SK-N-SH (cell line): ENCODE measurements around the gene PRDM5. TPM values are rescaled to one million over a fixed set of nuclear protein-coding genes. Genes with fewer than 3 reads are reported as not detected.

ENCODE experiments used
- CTCF ChIA-PET: fragments of 300-600, 350-600 bp; formaldehyde crosslinking; extraction: SDS; loops from one replicate; lab custom pipeline; 2021; lab: Yijun Ruan, JAX
- POLR2A ChIA-PET: fragments of 350-600 bp; sonication (Branson Sonifier 250); formaldehyde crosslinking; extraction: SDS; loops from one replicate; lab custom pipeline; 2020; ENCODE audit warnings: antibody characterized with exemption, inconsistent platforms; lab: Yijun Ruan, JAX
- DNase-seq: peaks from one replicate; pipeline ENCODE4 v3.0.0; 2012
- H2AFZ ChIP-seq: fragments of 200-600 bp; sonication (generic); 2 replicates; pipeline ENCODE4 v1.8.1; 2016; ENCODE audit warnings: antibody characterized with exemption, mild to moderate bottlenecking, low read depth
- H3F3A ChIP-seq: fragments of 200-600 bp; sonication (generic); replicated peaks from 2 replicates; pipeline ENCODE3; 2016; ENCODE audit warnings: antibody characterized with exemption, mild to moderate bottlenecking; ENCODE audit not compliant: insufficient read depth
- H3K27ac ChIP-seq, 2 experiments: fragments of 200-500 bp in 1 of 2; fragments of 200-600 bp in 1 of 2; sonication (Bioruptor generic) in 1 of 2; sonication (generic), shearing (Covaris generic) in 1 of 2; 2 replicates each; pipeline versions ENCODE4 v1.5.1 to v1.6.1; 2014 to 2016; ENCODE audit warnings: low read depth in 2 of 2, inconsistent platforms in 1 of 2, low read length in 1 of 2, mild to moderate bottlenecking in 1 of 2, mixed read lengths in 1 of 2
- H3K27me3 ChIP-seq: fragments of 200-600 bp; sonication (generic), shearing (Covaris generic); 2 replicates; pipeline ENCODE4 v1.6.1; 2016; ENCODE audit warnings: mixed run types; ENCODE audit not compliant: insufficient read depth
- H3K36me3 ChIP-seq, 2 experiments: fragments of 200-500 bp in 1 of 2; fragments of 200-600 bp in 1 of 2; sonication (Bioruptor generic) in 1 of 2; sonication (generic) in 1 of 2; replicated peaks in 1 of 2; 2 replicates each; pipeline versions ENCODE3 to v1.5.1; 2014 to 2016; ENCODE audit warnings: low read length in 1 of 2, mild to moderate bottlenecking in 1 of 2; ENCODE audit not compliant: insufficient read depth in 2 of 2, control insufficient read depth in 1 of 2
- H3K4me1 ChIP-seq, 2 experiments: fragments of 200-500 bp in 1 of 2; fragments of 200-600 bp in 1 of 2; sonication (Bioruptor generic) in 1 of 2; sonication (generic), shearing (Covaris generic) in 1 of 2; 2 replicates each; pipeline versions ENCODE4 v1.5.1 to v1.6.1; 2014 to 2016; ENCODE audit warnings: low read depth in 1 of 2, low read length in 1 of 2, mixed run types in 1 of 2; ENCODE audit not compliant: insufficient read depth in 2 of 2, control insufficient read depth in 1 of 2
- H3K4me2 ChIP-seq: fragments of 200-600 bp; sonication (generic), shearing (Covaris generic); 2 replicates; pipeline ENCODE4 v1.6.1; 2017; ENCODE audit warnings: mixed run types
- H3K4me3 ChIP-seq, 2 experiments: fragments of 200-500 bp in 1 of 2; fragments of 200-600 bp in 1 of 2; sonication (Bioruptor generic) in 1 of 2; sonication (generic), shearing (Covaris generic) in 1 of 2; 2 replicates each; pipeline versions ENCODE4 v1.5.1 to v1.8.1; 2014 to 2016; ENCODE audit warnings: low read depth in 2 of 2, inconsistent platforms in 1 of 2, low read length in 1 of 2, mild to moderate bottlenecking in 1 of 2, mixed read lengths in 1 of 2, moderate library complexity in 1 of 2
- H3K79me2 ChIP-seq: fragments of 200-600 bp; sonication (generic); 2 replicates; pipeline ENCODE4 v1.8.1; 2017; ENCODE audit warnings: mild to moderate bottlenecking; ENCODE audit not compliant: insufficient read depth
- H3K9ac ChIP-seq: fragments of 200-600 bp; sonication (generic); 2 replicates; pipeline ENCODE4 v1.6.1; 2017; ENCODE audit warnings: mixed run types
- H3K9me2 ChIP-seq: fragments of 200-600 bp; sonication (generic); 2 replicates; pipeline ENCODE4 v1.6.1; 2017; ENCODE audit warnings: mixed run types
- H3K9me3 ChIP-seq: fragments of 200-600 bp; sonication (generic); 2 replicates; pipeline ENCODE4 v1.6.1; 2017; ENCODE audit warnings: mixed run types, mild to moderate bottlenecking, moderate library complexity
- H4K20me1 ChIP-seq: fragments of 200-600 bp; sonication (generic); 2 replicates; pipeline ENCODE4 v1.6.1; 2017; ENCODE audit warnings: mild to moderate bottlenecking, mixed run types; ENCODE audit not compliant: insufficient read depth
- ELF1 ChIP-seq: IDR thresholded peaks from 2 replicates; pipeline ENCODE4 v1.4.0; 2012
- EP300 ChIP-seq, 2 experiments: IDR thresholded peaks; 2 replicates each; pipeline versions ENCODE4 v1.4.0 to v1.6.1; 2012; ENCODE audit warnings: borderline replicate concordance in 1 of 2, low read depth in 1 of 2, low read length in 1 of 2
- FOSL2 ChIP-seq: IDR thresholded peaks from 2 replicates; pipeline ENCODE4 v1.4.0; 2012; ENCODE audit warnings: low read depth, mild to moderate bottlenecking, moderate library complexity, borderline replicate concordance
- FOXM1 ChIP-seq: IDR thresholded peaks from 2 replicates; pipeline ENCODE4 v1.4.0; 2012; ENCODE audit warnings: low read depth, mild to moderate bottlenecking
- MEF2A ChIP-seq: IDR thresholded peaks from 2 replicates; pipeline ENCODE4 v1.4.0; 2012; ENCODE audit warnings: low read depth, borderline replicate concordance
- MXI1 ChIP-seq: IDR thresholded peaks from 2 replicates; pipeline ENCODE4 v1.6.1; 2012; ENCODE audit warnings: mild to moderate bottlenecking, low read depth, low read length, improper control_type of control experiment
- NFIC ChIP-seq: IDR thresholded peaks from 2 replicates; pipeline ENCODE4 v1.4.0; 2012; ENCODE audit warnings: borderline replicate concordance
- NRF1 ChIP-seq: IDR thresholded peaks from 2 replicates; pipeline ENCODE4 v1.6.1; 2012; ENCODE audit warnings: low read depth, mild to moderate bottlenecking, low read length
- POLR2AphosphoS5 ChIP-seq: IDR thresholded peaks from 2 replicates; pipeline ENCODE4 v1.6.1; 2012; ENCODE audit warnings: low read depth, low read length
- RAD21 ChIP-seq: IDR thresholded peaks from 2 replicates; pipeline ENCODE4 v1.6.1; 2012; ENCODE audit warnings: mild to moderate bottlenecking, low read length
- RFX5 ChIP-seq: IDR thresholded peaks from 2 replicates; pipeline ENCODE4 v1.6.1; 2012; ENCODE audit warnings: mild to moderate bottlenecking, improper control_type of control experiment, low read length
- RXRA ChIP-seq: IDR thresholded peaks from 2 replicates; pipeline ENCODE4 v1.4.0; 2012; ENCODE audit warnings: low read depth, mild to moderate bottlenecking, borderline replicate concordance
- SMC3 ChIP-seq: IDR thresholded peaks from 2 replicates; pipeline ENCODE4 v1.6.1; 2012; ENCODE audit warnings: low read depth, low read length, improper control_type of control experiment
- TAF1 ChIP-seq: IDR thresholded peaks from 2 replicates; pipeline ENCODE4 v1.6.1; 2012; ENCODE audit warnings: low read depth, mild to moderate bottlenecking, low read length, moderate library complexity, borderline replicate concordance
- TCF12 ChIP-seq: IDR thresholded peaks from 2 replicates; pipeline ENCODE4 v1.4.0; 2012
- TEAD4 ChIP-seq: IDR thresholded peaks from 2 replicates; pipeline ENCODE4 v1.4.0; 2012; ENCODE audit warnings: mild to moderate bottlenecking, borderline replicate concordance; ENCODE audit not compliant: insufficient read depth
- YY1 ChIP-seq: IDR thresholded peaks from 2 replicates; pipeline ENCODE4 v1.4.0; 2012; ENCODE audit warnings: low read depth, mild to moderate bottlenecking
- WGBS: methylation state at CpG from one replicate; pipeline ENCODE4 v1.1.6; 2017; ENCODE audit warnings: low lambda C conversion rate; 5-methylcytosine and 5-hydroxymethylcytosine counted together
- polyA plus RNA-seq, 3 experiments: library from polyadenylated mRNA; depleted of rRNA; stranded (reverse); fragments of >200 nt; gene quantifications; 2 replicates each; pipeline ENCODE4 v1.2.3, GENCODE V29; 2012
- TF ChIP-seq, protein P1 (sequence below): fragments of 200-600 bp; sonication (generic); IDR thresholded peaks from 2 replicates; pipeline ENCODE4 v1.6.1; 2017; ENCODE audit warnings: antibody characterized with exemption, mild to moderate bottlenecking, moderate library complexity
- TF ChIP-seq, protein P2 (sequence below): IDR thresholded peaks from 2 replicates; pipeline ENCODE4; 2012
- TF ChIP-seq, protein P3 (sequence below): fragments of 150-350 bp; IDR thresholded peaks from 2 replicates; pipeline ENCODE4 v1.6.1; 2017; ENCODE audit warnings: antibody characterized with exemption, low read length, low read depth, borderline replicate concordance
- TF ChIP-seq, protein P4 (sequence below): IDR thresholded peaks from 2 replicates; pipeline ENCODE4 v1.4.0; 2012; ENCODE audit warnings: low read depth
- TF ChIP-seq, protein P5 (sequence below): IDR thresholded peaks from 2 replicates; pipeline ENCODE4 v1.4.0; 2012; ENCODE audit warnings: low read depth, borderline replicate concordance

The PRDM5 gene
- polyA plus RNA-seq, 1 of the 3 experiments (the other 2 are of a cell fraction), result 3.8 TPM

DNA sequence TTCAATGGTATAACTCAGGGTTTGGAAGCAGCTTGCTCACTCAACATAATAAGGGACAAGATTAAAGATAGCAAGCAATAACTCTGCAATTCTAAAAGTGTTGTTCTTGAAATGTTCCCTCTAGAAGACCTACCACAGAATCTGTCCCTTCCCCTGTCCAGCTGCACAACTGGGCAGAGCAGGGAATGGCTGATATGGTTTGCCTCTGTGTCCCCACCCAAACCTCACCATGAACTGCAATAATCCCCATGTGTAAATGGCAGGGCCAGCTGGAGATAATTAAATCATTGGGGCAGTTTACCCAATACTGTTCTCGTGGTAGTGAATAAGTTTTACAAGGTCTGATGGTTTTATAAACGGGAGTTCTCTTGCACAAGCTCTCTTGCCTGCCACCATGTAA lies 19.1 kb downstream of the PRDM5 start:
- no peaks in the 10 kb centered on the region for H3K4me1 ChIP-seq
- no peaks in the 10 kb centered on the region for H4K20me1 ChIP-seq
- H2AFZ ChIP-seq, result no peak overlapping the region
- DNase-seq, result no peak
- H3K4me2 ChIP-seq, result no peak overlapping the region
- ChIA-PET POLR2A (no interaction called here), CTCF (no interaction called here)
- H3F3A ChIP-seq, result no peaks in the 10 kb centered on the region
- peaks cover 2 to 9% of the 10 kb centered on the region in 2 experiments for H3K36me3 ChIP-seq
- H3K27ac ChIP-seq, result no peak overlapping the region
- H3K9ac ChIP-seq, result no peak overlapping the region
- no peaks in the 10 kb centered on the region for H3K27me3 ChIP-seq
- TF ChIP-seq NRF1 (no peak), MXI1 (no peak), TAF1 (no peak), RAD21 (no peak), POLR2AphosphoS5 (no peak), ELF1 (no peak), TCF12 (no peak), MEF2A (no peak), YY1 (no peak), RFX5 (no peak), RXRA (no peak)
- TF ChIP-seq, protein P1, sequence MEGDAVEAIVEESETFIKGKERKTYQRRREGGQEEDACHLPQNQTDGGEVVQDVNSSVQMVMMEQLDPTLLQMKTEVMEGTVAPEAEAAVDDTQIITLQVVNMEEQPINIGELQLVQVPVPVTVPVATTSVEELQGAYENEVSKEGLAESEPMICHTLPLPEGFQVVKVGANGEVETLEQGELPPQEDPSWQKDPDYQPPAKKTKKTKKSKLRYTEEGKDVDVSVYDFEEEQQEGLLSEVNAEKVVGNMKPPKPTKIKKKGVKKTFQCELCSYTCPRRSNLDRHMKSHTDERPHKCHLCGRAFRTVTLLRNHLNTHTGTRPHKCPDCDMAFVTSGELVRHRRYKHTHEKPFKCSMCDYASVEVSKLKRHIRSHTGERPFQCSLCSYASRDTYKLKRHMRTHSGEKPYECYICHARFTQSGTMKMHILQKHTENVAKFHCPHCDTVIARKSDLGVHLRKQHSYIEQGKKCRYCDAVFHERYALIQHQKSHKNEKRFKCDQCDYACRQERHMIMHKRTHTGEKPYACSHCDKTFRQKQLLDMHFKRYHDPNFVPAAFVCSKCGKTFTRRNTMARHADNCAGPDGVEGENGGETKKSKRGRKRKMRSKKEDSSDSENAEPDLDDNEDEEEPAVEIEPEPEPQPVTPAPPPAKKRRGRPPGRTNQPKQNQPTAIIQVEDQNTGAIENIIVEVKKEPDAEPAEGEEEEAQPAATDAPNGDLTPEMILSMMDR, result no peak
- TF ChIP-seq, protein P2, sequence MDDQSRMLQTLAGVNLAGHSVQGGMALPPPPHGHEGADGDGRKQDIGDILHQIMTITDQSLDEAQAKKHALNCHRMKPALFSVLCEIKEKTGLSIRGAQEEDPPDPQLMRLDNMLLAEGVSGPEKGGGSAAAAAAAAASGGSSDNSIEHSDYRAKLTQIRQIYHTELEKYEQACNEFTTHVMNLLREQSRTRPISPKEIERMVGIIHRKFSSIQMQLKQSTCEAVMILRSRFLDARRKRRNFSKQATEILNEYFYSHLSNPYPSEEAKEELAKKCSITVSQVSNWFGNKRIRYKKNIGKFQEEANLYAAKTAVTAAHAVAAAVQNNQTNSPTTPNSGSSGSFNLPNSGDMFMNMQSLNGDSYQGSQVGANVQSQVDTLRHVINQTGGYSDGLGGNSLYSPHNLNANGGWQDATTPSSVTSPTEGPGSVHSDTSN, result no peak
- TF ChIP-seq, protein P3, sequence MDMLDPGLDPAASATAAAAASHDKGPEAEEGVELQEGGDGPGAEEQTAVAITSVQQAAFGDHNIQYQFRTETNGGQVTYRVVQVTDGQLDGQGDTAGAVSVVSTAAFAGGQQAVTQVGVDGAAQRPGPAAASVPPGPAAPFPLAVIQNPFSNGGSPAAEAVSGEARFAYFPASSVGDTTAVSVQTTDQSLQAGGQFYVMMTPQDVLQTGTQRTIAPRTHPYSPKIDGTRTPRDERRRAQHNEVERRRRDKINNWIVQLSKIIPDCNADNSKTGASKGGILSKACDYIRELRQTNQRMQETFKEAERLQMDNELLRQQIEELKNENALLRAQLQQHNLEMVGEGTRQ, result no peak
- 100% methylated on average over 2 of the region's 2 CpGs for WGBS
- no peaks in the 10 kb centered on the region for H3K9me2 ChIP-seq
- no peak overlapping the region for H3K4me3 ChIP-seq
- H3K79me2 ChIP-seq, result no peaks in the 10 kb centered on the region
- no peaks in the 10 kb centered on the region for H3K9me3 ChIP-seq

DNA sequence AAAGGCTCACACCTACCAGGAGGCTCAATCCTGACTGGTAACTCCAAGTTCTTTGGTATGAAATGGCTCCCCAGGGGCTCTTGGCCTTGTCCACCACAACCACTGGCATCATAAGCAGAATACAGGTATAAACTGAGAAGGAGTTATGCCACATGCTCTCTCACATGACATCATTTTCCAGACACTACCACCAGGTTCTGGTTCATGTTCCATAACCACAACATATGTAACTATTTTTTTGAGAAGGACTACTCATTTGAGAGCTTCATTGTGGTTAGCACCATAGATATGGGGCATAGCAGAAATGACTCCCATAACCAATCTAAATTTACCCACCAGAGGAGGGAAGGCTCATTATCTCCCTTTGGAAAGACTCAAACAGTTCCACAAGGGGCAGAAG lies 19.6 kb downstream of the PRDM5 start:
- H3K36me3 ChIP-seq, result peaks cover 2 to 9% of the 10 kb centered on the region in 2 experiments
- H2AFZ ChIP-seq, result no peak overlapping the region
- H3F3A ChIP-seq, result no peaks in the 10 kb centered on the region
- DNase-seq, result no peak
- ChIA-PET POLR2A (no interaction called here), CTCF (interaction anchor here (1.2 kb wide), 1 partner anchor 9 kb away, joined by 3 read pairs; no protein-coding TSS in a partner anchor)
- no peaks in the 10 kb centered on the region for H3K9me3 ChIP-seq
- no peaks in the 10 kb centered on the region for H3K9me2 ChIP-seq
- no peak overlapping the region for H3K27ac ChIP-seq
- H3K4me1 ChIP-seq, result no peaks in the 10 kb centered on the region
- H3K4me3 ChIP-seq, result no peak overlapping the region
- no peaks in the 10 kb centered on the region for H4K20me1 ChIP-seq
- TF ChIP-seq, protein P4, sequence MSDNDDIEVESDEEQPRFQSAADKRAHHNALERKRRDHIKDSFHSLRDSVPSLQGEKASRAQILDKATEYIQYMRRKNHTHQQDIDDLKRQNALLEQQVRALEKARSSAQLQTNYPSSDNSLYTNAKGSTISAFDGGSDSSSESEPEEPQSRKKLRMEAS, result no peak
- no peak for TF ChIP-seq MXI1
- TF ChIP-seq, protein P2, result no peak
- no peak for TF ChIP-seq MEF2A
- TF ChIP-seq EP300 (IDR thresholded peaks at IDR 0.05; ENCODE audit: borderline replicate concordance in 1 of 2, low read depth in 1 of 2, low read length in 1 of 2), result no peak
- no peak for TF ChIP-seq NFIC
- TF ChIP-seq SMC3, result no peak
- TF ChIP-seq, protein P3, result no peak
- TF ChIP-seq FOSL2, result no peak
- TF ChIP-seq TEAD4, result no peak
- no peak for TF ChIP-seq TCF12
- TF ChIP-seq RFX5, result no peak
- no peak for TF ChIP-seq FOXM1
- TF ChIP-seq, protein P5, sequence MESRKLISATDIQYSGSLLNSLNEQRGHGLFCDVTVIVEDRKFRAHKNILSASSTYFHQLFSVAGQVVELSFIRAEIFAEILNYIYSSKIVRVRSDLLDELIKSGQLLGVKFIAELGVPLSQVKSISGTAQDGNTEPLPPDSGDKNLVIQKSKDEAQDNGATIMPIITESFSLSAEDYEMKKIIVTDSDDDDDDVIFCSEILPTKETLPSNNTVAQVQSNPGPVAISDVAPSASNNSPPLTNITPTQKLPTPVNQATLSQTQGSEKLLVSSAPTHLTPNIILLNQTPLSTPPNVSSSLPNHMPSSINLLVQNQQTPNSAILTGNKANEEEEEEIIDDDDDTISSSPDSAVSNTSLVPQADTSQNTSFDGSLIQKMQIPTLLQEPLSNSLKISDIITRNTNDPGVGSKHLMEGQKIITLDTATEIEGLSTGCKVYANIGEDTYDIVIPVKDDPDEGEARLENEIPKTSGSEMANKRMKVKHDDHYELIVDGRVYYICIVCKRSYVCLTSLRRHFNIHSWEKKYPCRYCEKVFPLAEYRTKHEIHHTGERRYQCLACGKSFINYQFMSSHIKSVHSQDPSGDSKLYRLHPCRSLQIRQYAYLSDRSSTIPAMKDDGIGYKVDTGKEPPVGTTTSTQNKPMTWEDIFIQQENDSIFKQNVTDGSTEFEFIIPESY, result no peak
- TF ChIP-seq, all 33 proteins: peak for 0
- Histone ChIP-seq H3K79me2 (no peaks in the 10 kb centered on the region), H3K9ac (no peak overlapping the region), H3K4me2 (no peak overlapping the region), H3K27me3 (no peaks in the 10 kb centered on the region)
